Loucy (cell line): ENCODE measurements around the gene CPT1B.

ENCODE experiments used
- H2AFZ ChIP-seq: fragments of 200-600 bp; sonication (generic); 2 replicates; pipeline ENCODE4 v1.6.0; 2016; ENCODE audit warnings: antibody characterized with exemption, mild to moderate bottlenecking, low read length, moderate library complexity
- H3F3A ChIP-seq: fragments of 200-600 bp; 2 replicates; pipeline ENCODE4 v1.6.0; 2016; ENCODE audit warnings: antibody characterized with exemption, low read depth, mild to moderate bottlenecking
- H3K27me3 ChIP-seq: fragments of 200-600 bp; sonication (generic); 2 replicates; pipeline ENCODE4 v1.6.1; 2014; ENCODE audit warnings: low read length, mild to moderate bottlenecking; ENCODE audit not compliant: insufficient read depth, poor library complexity, severe bottlenecking
- H3K36me3 ChIP-seq: fragments of 200-600 bp; sonication (generic); 2 replicates; pipeline ENCODE4 v1.6.1; 2016; ENCODE audit warnings: low read length; ENCODE audit not compliant: insufficient read depth
- H3K4me1 ChIP-seq: fragments of 200-600 bp; sonication (generic); 2 replicates; pipeline ENCODE4 v1.5.1; 2014; ENCODE audit warnings: low read length, mild to moderate bottlenecking; ENCODE audit not compliant: insufficient read depth, poor library complexity, severe bottlenecking
- H3K4me2 ChIP-seq: fragments of 200-600 bp; sonication (generic); 2 replicates; pipeline ENCODE4 v1.6.0; 2014; ENCODE audit warnings: antibody characterized with exemption, low read length, low read depth, mild to moderate bottlenecking; ENCODE audit not compliant: poor library complexity, severe bottlenecking
- H3K4me3 ChIP-seq: fragments of 200-600 bp; sonication (generic); 2 replicates; pipeline ENCODE4 v1.5.1; 2014; ENCODE audit warnings: low read length, mild to moderate bottlenecking, mixed read lengths; ENCODE audit not compliant: poor library complexity, severe bottlenecking
- H3K79me2 ChIP-seq: fragments of 200-600 bp; sonication (generic); 2 replicates; pipeline ENCODE4 v1.6.1; 2014; ENCODE audit warnings: low read length; ENCODE audit not compliant: insufficient read depth
- H3K9ac ChIP-seq: fragments of 200-600 bp; sonication (generic); 2 replicates; pipeline ENCODE4 v1.6.0; 2014; ENCODE audit warnings: mild to moderate bottlenecking, low read depth, low read length, moderate library complexity; ENCODE audit not compliant: poor library complexity, severe bottlenecking
- H3K9me2 ChIP-seq: fragments of 200-600 bp; sonication (generic); replicated peaks from 2 replicates; pipeline ENCODE4 v1.6.1; 2016; ENCODE audit warnings: low read depth, low read length, mixed read lengths
- H3K9me3 ChIP-seq: fragments of 200-600 bp; sonication (generic); 2 replicates; pipeline ENCODE4 v1.6.1; 2014; ENCODE audit warnings: mild to moderate bottlenecking, antibody characterized with exemption, low read length, low read depth; ENCODE audit not compliant: insufficient read depth
- H4K20me1 ChIP-seq: fragments of 200-600 bp; sonication (generic); 2 replicates; pipeline ENCODE4 v1.6.0; 2014; ENCODE audit warnings: antibody characterized with exemption, low read length, mild to moderate bottlenecking; ENCODE audit not compliant: insufficient read depth, poor library complexity, severe bottlenecking
- EZH2phosphoT487 ChIP-seq: fragments of 200-600 bp; IDR thresholded peaks from 2 replicates; pipeline ENCODE4 v1.6.1; 2018; ENCODE audit warnings: antibody characterized with exemption, mild to moderate bottlenecking, moderate library complexity, borderline replicate concordance
- TF ChIP-seq, protein P1 (sequence below): fragments of 200-600 bp; sonication (generic); conservative IDR thresholded peaks from 2 replicates; pipeline ENCODE4 v1.5.1; 2014; ENCODE audit warnings: mild to moderate bottlenecking, antibody characterized with exemption, low read length

Gene CPT1B

DNA sequence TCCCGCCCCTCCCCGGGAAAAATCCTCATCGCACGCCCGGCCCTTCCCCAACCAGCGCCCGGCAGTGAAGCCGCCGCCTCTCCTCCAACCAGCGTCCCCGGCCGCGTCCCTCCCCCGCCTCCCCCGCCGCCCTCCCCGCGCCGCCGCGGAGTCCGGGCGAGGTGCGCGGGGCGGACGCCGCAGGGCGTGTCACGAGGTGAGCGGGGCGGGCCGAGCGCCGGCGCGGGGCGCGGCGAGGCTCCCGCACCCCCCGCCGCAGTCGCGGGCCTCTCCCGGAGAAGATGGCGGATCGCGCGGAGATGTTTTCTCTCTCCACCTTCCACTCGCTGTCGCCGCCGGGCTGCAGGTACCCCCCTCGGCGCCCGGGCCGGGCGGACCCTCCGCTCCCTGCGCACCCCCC is 22.3 kb upstream of the CPT1B start, which contains the start of gene MAPK8IP2:
TSS of gene MAPK8IP2 (plus strand) at position 256 of the 400 bp plus-strand sequence. CDS start at position 282, 26 bp downstream.
- Histone ChIP-seq H3K27me3 (no peaks in the 10 kb centered on the region), H3K4me2 (no peak within 1 kb of the TSS), H3K4me3 (no peak within 1 kb of the TSS)

DNA sequence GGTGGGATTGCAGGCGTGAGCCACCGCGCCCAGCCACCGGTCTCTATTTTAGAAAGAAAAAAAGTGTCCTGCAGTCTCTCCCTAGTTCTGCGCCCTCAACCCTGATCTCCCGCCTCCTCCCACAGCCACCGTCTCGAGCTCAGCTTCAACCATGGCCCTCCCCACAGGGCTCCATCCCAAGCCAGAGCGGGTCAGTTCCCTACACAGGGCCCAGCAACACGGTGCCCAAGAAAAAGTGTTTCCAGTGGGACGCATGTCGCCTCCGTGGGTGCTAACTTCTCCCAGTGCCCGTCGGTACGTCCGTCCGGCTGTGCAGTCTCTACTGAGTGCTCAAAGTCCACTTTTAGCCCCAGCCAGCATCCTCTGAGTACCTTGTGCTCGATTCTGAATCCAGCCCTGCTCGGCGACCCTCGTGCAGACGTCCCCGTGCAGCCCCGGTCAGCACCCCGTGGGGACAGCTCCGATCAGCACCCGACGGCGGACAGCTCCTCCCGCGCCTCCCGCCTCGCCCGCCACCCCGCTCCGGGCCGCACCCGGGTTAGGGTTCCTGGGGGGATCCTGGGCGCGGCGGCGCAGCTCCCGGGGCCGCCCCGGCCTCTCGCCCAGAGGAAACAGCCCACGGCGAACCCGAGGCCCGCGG is 21.7 kb upstream of the CPT1B start:
- Histone ChIP-seq H3K4me1 (no peaks in the 10 kb centered on the region), H3K79me2 (no peaks in the 10 kb centered on the region), H3K36me3 (no peaks in the 10 kb centered on the region), H3K4me2 (no peak overlapping the region), H3K9ac (no peak overlapping the region), H3K9me2 (no peaks in the 10 kb centered on the region), H3K27me3 (no peaks in the 10 kb centered on the region), H3F3A (no peaks in the 10 kb centered on the region), H3K4me3 (no peak overlapping the region), H4K20me1 (no peaks in the 10 kb centered on the region), H3K9me3 (no peaks in the 10 kb centered on the region), H2AFZ (no peak overlapping the region)
- no peak for TF ChIP-seq EZH2phosphoT487
- TF ChIP-seq, protein P1, sequence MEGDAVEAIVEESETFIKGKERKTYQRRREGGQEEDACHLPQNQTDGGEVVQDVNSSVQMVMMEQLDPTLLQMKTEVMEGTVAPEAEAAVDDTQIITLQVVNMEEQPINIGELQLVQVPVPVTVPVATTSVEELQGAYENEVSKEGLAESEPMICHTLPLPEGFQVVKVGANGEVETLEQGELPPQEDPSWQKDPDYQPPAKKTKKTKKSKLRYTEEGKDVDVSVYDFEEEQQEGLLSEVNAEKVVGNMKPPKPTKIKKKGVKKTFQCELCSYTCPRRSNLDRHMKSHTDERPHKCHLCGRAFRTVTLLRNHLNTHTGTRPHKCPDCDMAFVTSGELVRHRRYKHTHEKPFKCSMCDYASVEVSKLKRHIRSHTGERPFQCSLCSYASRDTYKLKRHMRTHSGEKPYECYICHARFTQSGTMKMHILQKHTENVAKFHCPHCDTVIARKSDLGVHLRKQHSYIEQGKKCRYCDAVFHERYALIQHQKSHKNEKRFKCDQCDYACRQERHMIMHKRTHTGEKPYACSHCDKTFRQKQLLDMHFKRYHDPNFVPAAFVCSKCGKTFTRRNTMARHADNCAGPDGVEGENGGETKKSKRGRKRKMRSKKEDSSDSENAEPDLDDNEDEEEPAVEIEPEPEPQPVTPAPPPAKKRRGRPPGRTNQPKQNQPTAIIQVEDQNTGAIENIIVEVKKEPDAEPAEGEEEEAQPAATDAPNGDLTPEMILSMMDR = no peak

More for the DNA sequence above, 22.3 kb upstream of the CPT1B start, which contains the start of gene MAPK8IP2:
- Histone ChIP-seq H3K9ac (no peak within 1 kb of the TSS), H4K20me1 (no peaks in the 10 kb centered on the region), H2AFZ (no peak within 1 kb of the TSS), H3K9me3 (no peaks in the 10 kb centered on the region), H3K79me2 (no peaks in the 10 kb centered on the region), H3K36me3 (no peaks in the 10 kb centered on the region), H3K9me2 (no peaks in the 10 kb centered on the region), H3F3A (no peaks in the 10 kb centered on the region), H3K4me1 (no peaks in the 10 kb centered on the region)
- TF ChIP-seq EZH2phosphoT487 = no peak
- TF ChIP-seq, protein P1 = no peak

DNA sequence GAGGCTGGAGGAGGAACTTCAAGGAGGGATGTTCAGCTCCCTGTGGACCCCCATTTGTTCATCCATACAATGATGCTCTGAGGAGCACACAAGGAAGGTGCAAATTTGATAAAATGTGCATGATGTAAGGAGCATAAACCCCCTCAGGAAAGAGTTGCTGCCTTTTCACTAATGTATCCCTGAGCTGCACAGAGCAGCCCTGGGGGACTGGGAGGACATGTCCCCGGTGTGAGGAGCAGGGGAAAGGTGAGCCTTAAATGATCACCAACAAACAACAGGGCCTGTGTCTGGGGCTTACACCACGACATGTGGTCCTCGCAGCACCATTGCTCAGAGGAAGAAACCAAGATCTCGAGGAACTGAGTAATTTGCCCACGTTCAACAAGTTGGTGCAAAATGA is 18.9 kb upstream of the CPT1B start:
- TF ChIP-seq, protein P1 = no peak
- no peak for TF ChIP-seq EZH2phosphoT487
- H3K27me3 ChIP-seq = no peaks in the 10 kb centered on the region

More for the DNA sequence above, 18.9 kb upstream of the CPT1B start:
- Histone ChIP-seq H3F3A (no peaks in the 10 kb centered on the region), H3K79me2 (no peaks in the 10 kb centered on the region), H3K9ac (no peak overlapping the region), H3K9me3 (no peaks in the 10 kb centered on the region), H4K20me1 (no peaks in the 10 kb centered on the region), H3K4me2 (no peak overlapping the region), H3K9me2 (no peaks in the 10 kb centered on the region), H2AFZ (no peak overlapping the region), H3K36me3 (no peaks in the 10 kb centered on the region), H3K4me1 (no peaks in the 10 kb centered on the region), H3K4me3 (no peak overlapping the region)
